CD4-positive, alpha-beta T cell treated with Interleukin-4 for 4 hours (primary cell): Measurements from ENCODE around the gene FRMD4A.

Experiments used
- DNase-seq: peaks from one replicate; pipeline ENCODE4 v3.0.0-alpha.2; 2020

Gene FRMD4A

GRCh38 chr10:13654846-13655245 is 675.9 kb downstream of the FRMD4A start:
- DNase-seq: no peak

GRCh38 chr10:13654118-13654830 is 676.5 kb downstream of the FRMD4A start:
- no peak for DNase-seq

DNA sequence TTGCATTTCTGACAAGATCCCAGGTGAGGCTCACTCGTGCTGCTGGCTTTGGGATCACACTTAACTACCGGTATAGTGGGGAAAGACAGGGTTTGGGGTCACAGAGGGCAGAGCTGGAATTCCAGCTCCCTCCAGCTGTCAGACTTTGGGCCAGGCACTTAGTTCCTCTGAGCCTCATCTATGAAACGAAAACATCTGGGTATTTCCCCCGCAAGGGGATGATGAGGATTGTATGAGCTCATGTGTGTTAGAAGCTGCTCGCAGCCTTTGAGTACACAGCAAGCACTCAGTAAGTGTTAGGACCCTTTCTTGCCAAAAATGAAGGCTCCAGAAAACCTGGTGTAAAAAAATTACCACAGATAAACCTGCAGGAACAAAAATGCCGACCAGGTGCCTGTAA is 677.9 kb downstream of the FRMD4A start:
- DNase-seq: no peak

DNA sequence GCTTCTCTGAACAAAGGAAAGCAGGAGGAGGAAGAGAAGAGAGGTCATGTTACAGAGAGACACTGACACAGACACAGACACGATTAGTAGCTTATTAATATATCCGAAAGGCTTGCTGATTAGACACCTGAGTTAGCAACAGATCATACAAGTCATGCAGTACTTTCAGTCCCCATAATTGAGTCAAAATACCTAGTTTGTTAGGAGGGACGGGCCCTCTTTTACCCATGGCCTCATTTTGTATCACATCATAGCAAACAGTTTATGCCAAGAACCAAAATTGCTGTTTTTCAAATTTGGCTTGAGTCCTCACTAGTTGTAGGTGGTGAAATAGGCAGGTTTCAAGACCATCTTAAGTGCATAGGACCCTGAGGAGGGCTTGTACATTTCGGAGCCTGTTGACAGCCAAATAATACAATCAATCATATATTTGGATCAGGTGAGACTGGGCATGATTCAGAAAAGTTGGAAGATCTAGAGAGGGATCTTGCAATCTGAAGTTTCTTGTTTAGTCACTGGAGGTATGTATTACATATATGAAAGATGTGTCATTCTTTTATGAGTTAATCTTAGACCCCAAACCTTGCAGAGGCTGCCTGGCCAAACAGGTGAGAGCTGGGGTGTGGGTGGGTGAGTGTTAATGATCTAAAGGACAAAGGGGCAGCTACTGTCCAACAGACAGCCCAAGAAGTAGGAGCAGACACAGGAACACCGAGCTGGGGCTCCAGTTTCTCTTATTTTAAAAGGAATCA is 678.6 kb downstream of the FRMD4A start:
- no peak for DNase-seq

DNA sequence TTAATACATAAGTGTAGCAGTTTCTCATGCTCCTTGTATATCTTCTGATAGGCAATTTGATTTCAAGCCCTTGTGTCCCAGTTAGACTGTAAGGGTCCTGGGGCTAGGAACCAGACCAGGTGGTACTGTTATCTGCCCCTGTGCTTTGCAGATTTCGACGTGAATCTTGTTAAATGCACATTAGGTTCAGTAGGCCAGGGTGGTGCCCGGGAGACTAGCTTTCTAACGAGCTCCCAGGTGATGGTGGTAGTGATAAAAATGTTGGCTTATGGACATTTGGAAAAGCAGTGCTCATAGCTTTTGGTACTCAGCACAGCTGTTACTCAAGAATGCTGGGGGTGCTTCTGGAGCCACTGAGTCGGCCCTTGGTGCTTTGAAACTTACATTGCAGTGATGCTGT is 679.8 kb downstream of the FRMD4A start:
- no peak for DNase-seq

DNA sequence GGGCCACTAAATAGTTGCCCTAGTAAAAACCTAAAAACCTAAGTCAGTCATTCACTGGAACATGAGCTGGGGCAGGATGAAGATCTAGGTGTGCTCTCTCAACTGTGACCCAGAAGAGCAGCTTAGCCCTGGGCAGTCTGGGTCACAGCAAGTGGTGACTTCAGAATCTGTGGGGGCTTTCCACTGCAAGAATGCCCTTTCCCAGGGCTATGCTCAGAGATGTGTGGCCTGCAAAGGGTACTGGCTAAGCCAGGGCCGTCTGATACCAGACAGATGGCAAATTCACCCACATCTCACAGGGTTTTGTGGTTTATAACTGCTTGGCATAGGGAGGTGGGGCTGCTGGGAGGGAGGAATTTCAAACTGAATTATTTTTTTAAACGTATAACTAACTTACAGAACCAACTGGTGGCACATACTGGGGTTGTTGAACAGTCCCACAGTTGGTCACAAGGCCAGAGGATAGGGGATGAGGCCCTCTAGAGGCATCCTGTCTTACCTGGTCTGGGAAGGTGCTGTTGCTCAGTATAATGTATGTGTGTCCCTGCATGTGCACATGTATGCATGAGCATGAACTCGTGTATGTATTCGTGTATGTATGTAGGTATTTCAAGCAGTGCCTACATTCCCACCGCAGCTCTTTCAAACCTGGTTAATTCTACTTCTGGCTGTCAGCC is 680.7 kb downstream of the FRMD4A start:
- DNase-seq: no peak

DNA sequence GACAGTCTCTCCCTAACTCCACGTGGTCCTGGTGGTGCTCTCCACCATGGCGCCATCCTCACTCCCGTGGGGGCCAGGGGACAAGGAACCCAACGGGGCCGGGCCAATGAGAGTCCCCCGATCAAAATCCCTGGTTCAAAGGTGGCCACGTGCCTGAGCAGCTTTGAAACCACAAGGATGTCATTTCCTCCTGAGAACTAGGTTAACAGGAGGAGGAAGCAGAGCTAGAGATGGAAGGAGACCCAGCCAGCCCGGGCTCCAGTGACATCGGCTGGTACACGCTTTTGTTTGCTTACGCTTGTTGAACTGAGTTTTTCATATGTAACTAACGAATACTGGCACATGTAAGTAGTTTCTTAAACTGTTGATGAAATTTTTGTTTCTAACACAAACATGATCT is 682.3 kb downstream of the FRMD4A start:
- no peak for DNase-seq

- no peak for DNase-seq
Observed at GRCh38 chr10:13644866-13645265, 685.9 kb downstream of the FRMD4A start.

DNA sequence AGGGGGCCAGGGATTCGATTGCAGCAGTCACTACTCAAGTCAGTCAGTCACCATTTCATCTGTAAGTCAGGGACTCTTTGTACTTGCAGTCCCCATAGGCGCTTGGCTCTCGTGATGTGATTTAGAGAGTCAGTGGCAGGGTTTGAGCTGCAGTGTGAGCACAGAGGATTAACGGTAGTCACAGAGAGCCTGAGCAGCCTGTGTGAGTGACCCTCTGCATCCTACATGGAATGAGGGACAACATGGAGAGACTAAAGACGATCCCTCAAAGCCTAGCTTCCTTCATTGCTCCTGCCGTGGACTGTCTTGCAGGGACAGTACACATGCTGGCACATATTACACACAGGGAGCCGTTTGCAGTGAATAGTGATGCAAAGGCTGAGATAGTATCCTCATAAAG is 687.7 kb downstream of the FRMD4A start:
- no peak for DNase-seq

DNA sequence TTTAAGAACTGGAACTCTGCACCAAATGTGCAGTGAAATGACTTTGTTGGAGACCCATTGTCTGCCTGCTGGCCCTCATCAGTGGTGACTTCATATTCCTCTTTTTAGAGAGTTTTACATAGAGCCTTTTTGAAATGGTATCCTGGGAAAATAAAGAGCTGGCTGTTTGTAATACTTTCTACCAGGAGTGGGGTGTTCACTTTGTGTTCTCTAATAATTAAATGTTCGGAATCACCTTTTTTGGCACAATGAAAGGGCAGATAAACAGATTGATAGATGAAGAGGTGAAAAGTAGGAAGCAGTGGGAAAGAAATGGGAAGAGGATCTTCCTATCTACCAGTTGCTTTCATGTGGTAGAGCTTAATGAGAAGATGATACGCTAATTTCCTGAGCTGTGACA is 688.4 kb downstream of the FRMD4A start:
- no peak for DNase-seq

DNA sequence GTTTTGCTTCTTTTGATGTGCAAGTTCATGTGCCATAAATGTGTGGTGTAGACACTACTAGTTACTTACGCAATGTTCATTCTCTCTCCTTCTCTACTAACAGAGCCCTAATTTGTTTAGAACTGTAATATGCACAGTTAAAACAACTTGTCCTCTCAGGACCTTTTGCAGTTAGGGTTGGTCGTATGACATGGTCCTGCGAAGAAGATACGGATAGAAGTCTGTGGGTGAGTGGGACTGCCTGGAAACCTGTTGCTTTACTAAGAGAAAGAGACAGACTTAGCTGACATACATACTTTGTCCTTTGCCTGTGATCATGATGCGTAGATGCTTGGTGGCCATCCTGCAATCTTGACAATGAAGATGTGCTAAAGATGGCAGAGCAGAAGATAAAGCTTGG is 692.8 kb downstream of the FRMD4A start:
- no peak for DNase-seq

GRCh38 chr10:13637303-13637856 is 693.3 kb downstream of the FRMD4A start:
- DNase-seq: no peak

DNA sequence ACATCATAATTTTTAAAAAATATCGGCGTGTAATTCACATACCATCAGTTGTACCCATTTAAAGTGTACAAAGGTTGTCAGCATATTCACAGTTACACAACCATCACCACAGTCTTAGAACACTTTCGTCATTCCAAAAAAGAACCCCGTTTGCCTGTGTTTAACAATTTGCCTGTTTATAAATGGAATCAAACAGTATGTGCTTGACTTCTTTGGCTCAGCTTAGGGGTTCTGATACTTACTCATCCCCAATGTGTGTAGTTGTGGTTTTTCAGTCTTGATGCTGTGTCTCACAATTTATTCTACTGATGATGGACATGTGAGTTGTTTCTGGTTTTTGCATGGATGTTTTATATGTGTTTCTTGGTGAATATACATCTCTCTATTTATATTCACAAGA is 693.9 kb downstream of the FRMD4A start:
- no peak for DNase-seq

- DNase-seq: no peak
Observed at GRCh38 chr10:13634207-13634606, 696.5 kb downstream of the FRMD4A start.

GRCh38 chr10:13633689-13634088 is 697.0 kb downstream of the FRMD4A start:
- no peak for DNase-seq

DNA sequence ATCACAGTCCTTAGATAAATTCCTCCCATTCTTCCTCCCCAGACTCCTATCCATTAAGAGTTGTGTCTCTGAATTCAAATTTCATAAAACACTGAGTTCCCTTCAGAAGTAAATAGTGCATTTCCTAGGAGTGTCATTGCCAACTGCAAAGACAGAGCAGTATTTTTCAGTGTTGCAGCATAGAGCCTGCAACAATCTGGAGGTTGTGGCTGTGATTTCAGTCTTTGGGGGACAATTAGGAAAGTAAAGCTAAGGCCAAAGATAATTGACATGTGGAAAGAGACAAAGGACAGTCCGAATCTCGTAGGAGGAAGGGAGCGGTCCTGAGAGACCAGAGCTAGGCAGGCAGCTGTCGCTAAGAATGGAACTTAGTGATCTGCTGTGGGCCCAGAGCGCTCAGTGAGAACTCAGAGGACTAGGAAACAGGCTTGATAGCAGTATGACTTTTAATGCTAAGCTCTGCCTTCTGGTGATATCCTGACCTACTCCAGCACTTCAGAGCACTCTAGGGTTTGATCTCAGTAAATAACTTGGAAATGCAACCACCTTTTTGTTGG is 697.8 kb downstream of the FRMD4A start:
- no peak for DNase-seq

DNA sequence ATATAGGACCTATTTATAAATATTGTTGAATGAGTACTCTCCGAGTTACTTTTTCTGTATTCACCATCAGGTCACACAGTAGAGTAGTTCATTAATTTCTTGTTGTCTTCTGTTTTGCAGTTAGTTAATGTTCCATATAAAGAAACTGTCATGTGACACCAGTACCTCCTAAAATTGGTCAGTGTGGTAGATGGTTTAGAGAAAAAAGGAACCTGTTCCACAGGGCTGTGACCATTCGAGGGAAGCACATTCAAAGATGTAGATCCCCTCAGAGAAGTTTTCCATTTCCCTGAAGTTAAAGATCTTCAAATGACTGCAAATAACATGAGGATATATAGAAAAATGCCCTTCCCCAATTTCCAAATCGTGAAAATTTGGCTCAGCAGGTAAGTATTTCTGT is 698.3 kb downstream of the FRMD4A start:
- no peak for DNase-seq

GRCh38 chr10:13631594-13631993 is 699.1 kb downstream of the FRMD4A start:
- DNase-seq: no peak

DNA sequence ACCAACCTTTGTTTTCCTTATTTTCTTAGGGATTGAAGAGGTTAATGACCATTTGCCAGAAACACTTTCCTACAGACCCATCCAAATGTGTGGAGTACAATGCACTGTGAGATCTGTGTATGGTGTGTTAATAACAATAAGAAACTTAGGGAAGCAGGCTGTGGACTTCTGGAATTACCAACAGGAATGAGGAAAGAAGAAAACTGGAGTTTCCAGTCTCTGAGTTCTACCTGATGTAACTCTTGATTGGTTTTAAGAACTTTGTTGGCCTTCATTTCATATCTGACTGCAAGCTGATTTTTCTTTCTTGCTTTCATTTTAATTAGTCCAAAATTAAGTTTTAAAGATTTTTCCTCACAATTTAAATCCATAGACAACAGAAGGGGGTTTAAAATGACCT is 700.5 kb downstream of the FRMD4A start:
- no peak for DNase-seq

DNA sequence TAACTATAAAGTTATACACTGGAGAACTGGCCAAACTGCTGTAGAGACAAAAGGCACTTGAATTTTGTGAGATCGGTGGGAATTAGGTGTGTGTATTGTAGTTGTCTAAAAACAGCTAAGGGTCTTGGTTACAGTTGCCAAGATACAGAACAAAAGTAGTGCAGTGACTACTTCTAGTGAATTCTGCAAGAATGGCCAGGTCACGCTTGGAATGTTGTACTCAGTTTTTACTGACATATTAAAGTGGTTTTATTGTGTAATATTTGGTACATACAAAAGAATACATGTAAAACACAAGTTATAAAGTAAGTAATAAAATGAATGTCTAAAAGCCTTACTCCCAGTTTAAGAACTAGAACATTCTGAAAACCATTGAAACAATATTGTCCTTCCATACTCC is 701.6 kb downstream of the FRMD4A start:
- no peak for DNase-seq

- no peak for DNase-seq
Observed at GRCh38 chr10:13628661-13629060, 702.1 kb downstream of the FRMD4A start.

GRCh38 chr10:13627459-13628310 is 703.0 kb downstream of the FRMD4A start:
- DNase-seq: no peak

GRCh38 chr10:13624630-13625029 is 706.1 kb downstream of the FRMD4A start:
- no peak for DNase-seq
